GM06990 (cell line): Measurements from ENCODE around the gene PPP2R3A.
"Not testable (repeated sequence)": the region's sequence is repeated elsewhere in the genome, so short reads cannot be mapped to it uniquely, and the experiment has no call there.

ENCODE experiments used
- DNase-seq: peaks from one replicate; pipeline ENCODE4 v3.0.0-alpha.2; 2011; ENCODE audit not compliant: insufficient read length; ENCODE audit errors: extremely low read depth
- H3K27me3 ChIP-seq: replicated peaks from 2 replicates; pipeline ENCODE4 v1.6.0; 2011; ENCODE audit warnings: low read length; ENCODE audit not compliant: control insufficient read depth, insufficient read depth
- H3K36me3 ChIP-seq: 2 replicates; pipeline ENCODE4 v1.5.1; 2011; ENCODE audit warnings: low read length; ENCODE audit not compliant: control insufficient read depth, insufficient read depth
- H3K4me3 ChIP-seq: replicated peaks from 2 replicates; pipeline ENCODE4 v1.5.1; 2011; ENCODE audit warnings: low read depth, mild to moderate bottlenecking, control low read depth, low read length
- TF ChIP-seq, protein P1 (sequence below): IDR thresholded peaks from 2 replicates; pipeline ENCODE4 v1.5.1; 2011; ENCODE audit warnings: low read length, control low read depth, mild to moderate bottlenecking, inconsistent platforms; ENCODE audit not compliant: insufficient read depth, poor library complexity, severe bottlenecking

Gene PPP2R3A

GRCh38 chr3:136141291-136141785, 175.8 kb downstream of the PPP2R3A start:
- TF ChIP-seq, protein P1, sequence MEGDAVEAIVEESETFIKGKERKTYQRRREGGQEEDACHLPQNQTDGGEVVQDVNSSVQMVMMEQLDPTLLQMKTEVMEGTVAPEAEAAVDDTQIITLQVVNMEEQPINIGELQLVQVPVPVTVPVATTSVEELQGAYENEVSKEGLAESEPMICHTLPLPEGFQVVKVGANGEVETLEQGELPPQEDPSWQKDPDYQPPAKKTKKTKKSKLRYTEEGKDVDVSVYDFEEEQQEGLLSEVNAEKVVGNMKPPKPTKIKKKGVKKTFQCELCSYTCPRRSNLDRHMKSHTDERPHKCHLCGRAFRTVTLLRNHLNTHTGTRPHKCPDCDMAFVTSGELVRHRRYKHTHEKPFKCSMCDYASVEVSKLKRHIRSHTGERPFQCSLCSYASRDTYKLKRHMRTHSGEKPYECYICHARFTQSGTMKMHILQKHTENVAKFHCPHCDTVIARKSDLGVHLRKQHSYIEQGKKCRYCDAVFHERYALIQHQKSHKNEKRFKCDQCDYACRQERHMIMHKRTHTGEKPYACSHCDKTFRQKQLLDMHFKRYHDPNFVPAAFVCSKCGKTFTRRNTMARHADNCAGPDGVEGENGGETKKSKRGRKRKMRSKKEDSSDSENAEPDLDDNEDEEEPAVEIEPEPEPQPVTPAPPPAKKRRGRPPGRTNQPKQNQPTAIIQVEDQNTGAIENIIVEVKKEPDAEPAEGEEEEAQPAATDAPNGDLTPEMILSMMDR = no peak
- no peak for DNase-seq
- H3K4me3 ChIP-seq = no peak overlapping the region
- no peaks in the 10 kb centered on the region for H3K36me3 ChIP-seq
- H3K27me3 ChIP-seq = no peaks in the 10 kb centered on the region

- no peak for DNase-seq
These were observed 176.4 kb downstream of the PPP2R3A start for GRCh38 chr3:136141891-136142290.

GRCh38 chr3:136142592-136142991, 177.1 kb downstream of the PPP2R3A start:
- H3K4me3 ChIP-seq = no peak overlapping the region
- H3K27me3 ChIP-seq = no peaks in the 10 kb centered on the region
- TF ChIP-seq, protein P1 = no peak
- peaks cover 1% of the 10 kb centered on the region for H3K36me3 ChIP-seq
- DNase-seq = no peak

More at GRCh38 chr3:136141891-136142290, 176.4 kb downstream of the PPP2R3A start:
- Histone ChIP-seq H3K4me3 (no peak overlapping the region), H3K36me3 (no peaks in the 10 kb centered on the region), H3K27me3 (no peaks in the 10 kb centered on the region)
- TF ChIP-seq, protein P1 = no peak

DNA sequence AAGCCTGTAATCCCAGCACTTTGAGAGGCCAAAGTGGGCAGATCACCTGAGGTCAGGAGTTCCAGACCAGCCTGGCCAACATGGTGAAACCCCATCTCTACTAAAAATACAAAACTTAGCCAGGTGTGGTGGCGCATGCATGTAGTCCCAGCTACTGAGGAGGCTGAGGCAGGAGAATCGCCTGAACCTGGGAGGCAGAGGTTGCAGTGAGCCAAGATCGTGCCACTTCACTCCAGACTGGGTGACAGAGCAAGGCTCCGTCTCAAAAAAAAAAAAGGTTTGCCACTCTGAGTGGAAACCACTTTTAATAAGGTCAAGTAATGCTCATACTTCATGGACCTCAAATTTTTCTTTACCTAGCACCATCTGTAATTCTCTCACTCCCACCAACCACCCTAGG, 178.9 kb downstream of the PPP2R3A start:
- H3K4me3 ChIP-seq, DNase-seq, H3K36me3 ChIP-seq, H3K27me3 ChIP-seq: not testable (repeated sequence)

- H3K4me3 ChIP-seq = no peak overlapping the region
- no peak for DNase-seq
- H3K27me3 ChIP-seq = no peaks in the 10 kb centered on the region
- TF ChIP-seq, protein P1 = no peak
- H3K36me3 ChIP-seq = peaks cover 7% of the 10 kb centered on the region
These were observed 181.6 kb downstream of the PPP2R3A start for GRCh38 chr3:136146981-136147729.

DNA sequence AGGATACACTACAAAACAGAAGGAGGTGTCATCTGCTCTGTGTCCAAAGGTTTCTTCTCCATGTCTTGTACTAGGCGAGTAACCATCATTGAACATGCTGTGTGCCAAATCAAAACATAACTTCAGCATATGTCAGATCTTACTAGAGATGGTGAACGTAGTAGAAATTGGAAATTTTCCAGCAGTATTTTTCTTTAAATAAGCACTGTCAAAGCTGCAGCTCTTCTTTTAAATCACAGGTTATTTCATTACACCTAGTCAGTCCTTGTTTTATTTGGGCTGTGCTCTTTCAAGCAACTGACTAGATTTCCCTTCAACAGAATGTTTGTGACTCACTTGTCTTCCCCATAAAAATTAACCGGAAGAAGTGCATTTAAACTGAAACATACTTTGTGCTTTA, 184.1 kb downstream of the PPP2R3A start:
- TF ChIP-seq, protein P1 = no peak
- no peak for DNase-seq
- Histone ChIP-seq H3K4me3 (no peak overlapping the region), H3K36me3 (peaks cover 8% of the 10 kb centered on the region), H3K27me3 (no peaks in the 10 kb centered on the region)
